GM12875 (cell line): ENCODE data around the gene NABP1.

Experiments
- H3K4me3 ChIP-seq: one replicate; pipeline ENCODE4 v1.5.1; 2011; ENCODE audit warnings: low read depth, low read length, control low read depth
- CTCF ChIP-seq: IDR thresholded peaks from 2 replicates; pipeline ENCODE4 v1.5.1; 2011; ENCODE audit warnings: low read depth, mild to moderate bottlenecking, control low read depth, inconsistent platforms, low read length, moderate library complexity, borderline replicate concordance; ENCODE audit not compliant: insufficient read depth

Gene NABP1

GRCh38 chr2:191650896-191651773 is 26.8 kb upstream of the NABP1 start:
- no peak for TF ChIP-seq CTCF
- no peak overlapping the region for H3K4me3 ChIP-seq

- no peak overlapping the region for H3K4me3 ChIP-seq
- TF ChIP-seq CTCF: no peak
Measured at GRCh38 chr2:191653667-191654391, 24.1 kb upstream of the NABP1 start.

GRCh38 chr2:191656391-191656790 is 21.5 kb upstream of the NABP1 start:
- TF ChIP-seq CTCF: no peak

GRCh38 chr2:191656792-191657191 is 21.1 kb upstream of the NABP1 start:
- no peak overlapping the region for H3K4me3 ChIP-seq
- no peak for TF ChIP-seq CTCF

More at GRCh38 chr2:191656391-191656790, 21.5 kb upstream of the NABP1 start:
- H3K4me3 ChIP-seq: no peak overlapping the region

GRCh38 chr2:191657977-191658376 is 20.0 kb upstream of the NABP1 start:
- TF ChIP-seq CTCF: no peak
- no peak overlapping the region for H3K4me3 ChIP-seq

- no peak overlapping the region for H3K4me3 ChIP-seq
- no peak for TF ChIP-seq CTCF
Measured at GRCh38 chr2:191659198-191659597, 18.7 kb upstream of the NABP1 start.
